Astrocyte (in vitro differentiated cells and primary cell): ENCODE results near the gene PRSS33. TPM values are rescaled to one million over a fixed set of nuclear protein-coding genes. Genes with fewer than 3 reads are reported as not detected.

ENCODE experiments used
- DNase-seq: peaks from one replicate; pipeline ENCODE4 v3.0.0-alpha.2; 2010; ENCODE audit warnings: low read depth
- FAIRE-seq: peaks from 2 replicates; lab custom pipeline; 2011; peaks lifted over from hg19 to GRCh38; lab: Jason Lieb, UNC
- H2AFZ ChIP-seq: 2 replicates; pipeline ENCODE4 v1.6.0; 2012; ENCODE audit warnings: low read depth, low read length, inconsistent platforms
- H3K27ac ChIP-seq: 2 replicates; pipeline ENCODE4 v1.5.1; 2011; ENCODE audit warnings: low read depth, low read length, inconsistent platforms
- H3K27me3 ChIP-seq: 2 replicates; pipeline ENCODE4 v1.6.0; 2011; ENCODE audit warnings: low read length, inconsistent platforms; ENCODE audit not compliant: insufficient read depth
- H3K36me3 ChIP-seq: 2 replicates; pipeline ENCODE4 v1.5.1; 2011; ENCODE audit warnings: low read length, inconsistent platforms; ENCODE audit not compliant: insufficient read depth
- H3K4me1 ChIP-seq: 2 replicates; pipeline ENCODE4 v1.5.1; 2011; ENCODE audit warnings: low read length, inconsistent platforms; ENCODE audit not compliant: insufficient read depth
- H3K4me2 ChIP-seq: 2 replicates; pipeline ENCODE4 v1.6.0; 2012; ENCODE audit warnings: low read length, inconsistent platforms
- H3K4me3 ChIP-seq: 2 replicates; pipeline ENCODE4 v1.5.1; 2011; ENCODE audit warnings: low read depth, mild to moderate bottlenecking, low read length, inconsistent platforms; ENCODE audit not compliant: insufficient read depth
- H3K79me2 ChIP-seq: 2 replicates; pipeline ENCODE4 v1.6.0; 2012; ENCODE audit warnings: mild to moderate bottlenecking, low read length, inconsistent platforms; ENCODE audit not compliant: insufficient read depth
- H3K9ac ChIP-seq: 2 replicates; pipeline ENCODE4 v1.6.0; 2012; ENCODE audit warnings: mild to moderate bottlenecking, low read length, inconsistent platforms
- H3K9me3 ChIP-seq: 2 replicates; pipeline ENCODE4 v1.5.1; 2012; ENCODE audit warnings: low read depth, mild to moderate bottlenecking, low read length, inconsistent platforms; ENCODE audit not compliant: insufficient read depth
- H4K20me1 ChIP-seq: 2 replicates; pipeline ENCODE4 v1.6.0; 2012; ENCODE audit warnings: low read length, inconsistent platforms; ENCODE audit not compliant: insufficient read depth
- H3K27ac Mint-ChIP-seq: one replicate; pipeline ENCODE4 v1.8.0; 2021; ENCODE audit warnings: mild to moderate bottlenecking, mixed read lengths; ENCODE audit not compliant: unreplicated experiment
- H3K27me3 Mint-ChIP-seq: one replicate; pipeline ENCODE4 v1.8.0; 2021; ENCODE audit warnings: low read depth, mixed read lengths; ENCODE audit not compliant: unreplicated experiment
- H3K36me3 Mint-ChIP-seq: one replicate; pipeline ENCODE4 v1.8.0; 2021; ENCODE audit warnings: low read depth, mixed read lengths; ENCODE audit not compliant: unreplicated experiment
- H3K4me1 Mint-ChIP-seq: one replicate; pipeline ENCODE4 v1.8.0; 2021; ENCODE audit warnings: low read depth, mixed read lengths; ENCODE audit not compliant: unreplicated experiment
- H3K4me3 Mint-ChIP-seq: one replicate; pipeline ENCODE4 v1.8.0; 2021; ENCODE audit warnings: mild to moderate bottlenecking, moderate library complexity, mixed read lengths; ENCODE audit not compliant: unreplicated experiment
- H3K9me3 Mint-ChIP-seq: one replicate; pipeline ENCODE4 v1.8.0; 2021; ENCODE audit warnings: mild to moderate bottlenecking, mixed read lengths; ENCODE audit not compliant: unreplicated experiment
- CTCF ChIP-seq: IDR thresholded peaks from 2 replicates; pipeline ENCODE4 v1.5.1; 2011; ENCODE audit warnings: low read depth, mild to moderate bottlenecking, inconsistent platforms, low read length, moderate library complexity; ENCODE audit not compliant: insufficient read depth
- EZH2 ChIP-seq: IDR thresholded peaks from 2 replicates; pipeline ENCODE4 v1.6.1; 2012; ENCODE audit warnings: mild to moderate bottlenecking, low read length, inconsistent platforms; ENCODE audit not compliant: insufficient read depth
- total RNA-seq: library from RNA; stranded (reverse); gene quantifications from 2 replicates; pipeline ENCODE4 v1.2.1, GENCODE V29; 2021

Gene PRSS33
- total RNA-seq, 1 donor from 2014 or later: not detected

- TF ChIP-seq CTCF: no peak
- no peak for TF ChIP-seq EZH2
- H3K4me1 Mint-ChIP-seq: peaks cover 36% of the 10 kb centered on the region
- H3K9me3 Mint-ChIP-seq: no peaks in the 10 kb centered on the region
- no peaks in the 10 kb centered on the region for H3K36me3 Mint-ChIP-seq
- FAIRE-seq: peak; percentile 100
- Histone ChIP-seq H2AFZ (no peak overlapping the region), H3K4me3 (no peak overlapping the region), H3K27me3 (peaks cover 3% of the 10 kb centered on the region), H3K4me1 (peaks cover 33% of the 10 kb centered on the region), H3K4me2 (peak overlapping the region; percentile 78), H3K79me2 (no peaks in the 10 kb centered on the region), H3K9me3 (no peaks in the 10 kb centered on the region), H3K36me3 (no peaks in the 10 kb centered on the region), H3K27ac (peak overlapping the region; percentile 78), H4K20me1 (no peaks in the 10 kb centered on the region), H3K9ac (peak overlapping the region; percentile 59)
- H3K27me3 Mint-ChIP-seq: no peaks in the 10 kb centered on the region
- peak overlapping the region; percentile 21 for H3K4me3 Mint-ChIP-seq
- DNase-seq: peak; percentile 100
- peak overlapping the region; percentile 37 for H3K27ac Mint-ChIP-seq
Observed at GRCh38 chr16:2835638-2836493, 48.5 kb upstream of the PRSS33 start.

GRCh38 chr16:2834968-2835367 is 47.6 kb upstream of the PRSS33 start:
- peaks cover 37% of the 10 kb centered on the region for H3K4me1 ChIP-seq
- peak overlapping the region; percentile 78 for H3K4me2 ChIP-seq
- H3K27ac ChIP-seq: peak overlapping the region; percentile 76
- Mint-ChIP-seq H3K27me3 (no peaks in the 10 kb centered on the region), H3K27ac (no peak overlapping the region), H3K4me1 (peaks cover 36% of the 10 kb centered on the region), H3K9me3 (no peaks in the 10 kb centered on the region), H3K4me3 (no peak overlapping the region), H3K36me3 (no peaks in the 10 kb centered on the region)
- H3K79me2 ChIP-seq: no peaks in the 10 kb centered on the region
- H3K4me3 ChIP-seq: no peak overlapping the region
- no peaks in the 10 kb centered on the region for H4K20me1 ChIP-seq
- FAIRE-seq (no peak), DNase-seq (no peak)
- TF ChIP-seq EZH2 (no peak), CTCF (no peak)
- no peak overlapping the region for H3K9ac ChIP-seq
- H3K27me3 ChIP-seq: peaks cover 3% of the 10 kb centered on the region
- H2AFZ ChIP-seq: no peak overlapping the region
- H3K36me3 ChIP-seq: no peaks in the 10 kb centered on the region
- H3K9me3 ChIP-seq: no peaks in the 10 kb centered on the region

DNA sequence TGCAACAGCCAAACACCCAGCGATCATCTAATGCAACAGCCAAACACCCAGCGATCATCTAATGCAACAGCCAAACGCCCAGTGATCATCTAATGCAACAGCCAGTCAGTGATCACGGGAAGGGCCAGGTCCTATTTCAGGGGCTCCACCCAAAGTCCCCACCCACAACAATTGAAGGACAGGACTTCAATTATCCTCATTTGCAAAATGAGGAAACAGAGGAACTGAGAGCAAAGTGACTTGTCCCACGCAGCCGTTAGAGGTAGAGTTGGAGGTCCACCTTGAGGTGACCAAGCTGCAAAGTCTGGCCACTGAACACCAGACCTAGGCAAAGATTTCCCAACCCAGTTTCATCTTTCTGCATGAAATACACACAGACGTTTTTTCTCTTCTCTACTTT is 46.4 kb upstream of the PRSS33 start:
- no peaks in the 10 kb centered on the region for H3K27me3 Mint-ChIP-seq
- Histone ChIP-seq H3K4me3 (no peak overlapping the region), H3K4me1 (peaks cover 31% of the 10 kb centered on the region), H3K9me3 (no peaks in the 10 kb centered on the region), H3K9ac (no peak overlapping the region), H3K27me3 (peaks cover 3% of the 10 kb centered on the region), H2AFZ (no peak overlapping the region), H3K36me3 (no peaks in the 10 kb centered on the region), H3K27ac (no peak overlapping the region), H3K4me2 (no peak overlapping the region), H3K79me2 (no peaks in the 10 kb centered on the region), H4K20me1 (no peaks in the 10 kb centered on the region)
- H3K4me3 Mint-ChIP-seq: no peak overlapping the region
- no peak overlapping the region for H3K27ac Mint-ChIP-seq
- TF ChIP-seq CTCF (no peak), EZH2 (no peak)
- no peaks in the 10 kb centered on the region for H3K9me3 Mint-ChIP-seq
- H3K4me1 Mint-ChIP-seq: peaks cover 29% of the 10 kb centered on the region
- DNase-seq: no peak
- no peak for FAIRE-seq
- H3K36me3 Mint-ChIP-seq: no peaks in the 10 kb centered on the region
